GM18951 (cell line): Measurements from ENCODE around the gene PLA2G15.

Source experiments
- POLR2A ChIP-seq: IDR thresholded peaks from 4 replicates; pipeline ENCODE4 v1.6.1; 2011; ENCODE audit warnings: mild to moderate bottlenecking; ENCODE audit not compliant: insufficient read length, insufficient read depth; ENCODE audit errors: extremely low read depth
- in situ Hi-C: fragments of 300-500 bp; cut with MboI; formaldehyde crosslinking; loops from one replicate; pipeline ENCODE4 v1.12.0; 2022; ENCODE audit warnings: low sequenced_read_pairs, mixed read lengths, inconsistent platforms; ENCODE audit not compliant: unreplicated experiment

Gene PLA2G15

GRCh38 chr16:68251832-68252231 is 6.7 kb downstream of the PLA2G15 start:
- no peak for TF ChIP-seq POLR2A
- in situ Hi-C loops, result no loop called here

- no peak for TF ChIP-seq POLR2A
- in situ Hi-C loops, result no loop called here
Measured at GRCh38 chr16:68252383-68252782, 7.2 kb downstream of the PLA2G15 start.

GRCh38 chr16:68253721-68254120 is 8.5 kb downstream of the PLA2G15 start:
- in situ Hi-C loops, result no loop called here

GRCh38 chr16:68255712-68256111 is 10.5 kb downstream of the PLA2G15 start:
- in situ Hi-C loops, result no loop called here
- TF ChIP-seq POLR2A, result no peak

More at GRCh38 chr16:68253721-68254120, 8.5 kb downstream of the PLA2G15 start:
- TF ChIP-seq POLR2A, result no peak

GRCh38 chr16:68257251-68257905 is 12.2 kb downstream of the PLA2G15 start:
- in situ Hi-C loops, result no loop called here
- no peak for TF ChIP-seq POLR2A

GRCh38 chr16:68257906-68258800 is 13.0 kb downstream of the PLA2G15 start:
- in situ Hi-C loops, result no loop called here

GRCh38 chr16:68259007-68259825 is 14.0 kb downstream of the PLA2G15 start:
- no peak for TF ChIP-seq POLR2A
- in situ Hi-C loops, result no loop called here

More at GRCh38 chr16:68257906-68258800, 13.0 kb downstream of the PLA2G15 start:
- no peak for TF ChIP-seq POLR2A

- no peak for TF ChIP-seq POLR2A
- in situ Hi-C loops, result loop anchor here (5.0 kb wide), 1 partner anchor 69 kb away; no protein-coding TSS in a partner anchor
Measured at GRCh38 chr16:68263559-68264127, 18.5 kb downstream of the PLA2G15 start.

- in situ Hi-C loops, result loop anchor here (5.0 kb wide), 1 partner anchor 68 kb away; no protein-coding TSS in a partner anchor
- peak; percentile 86 for TF ChIP-seq POLR2A
Measured at GRCh38 chr16:68264128-68265077, 19.2 kb downstream of the PLA2G15 start, which contains the start of gene SLC7A6. Gene SLC7A6 (plus strand): TSS chr16:68264526. CDS start chr16:68274727, 10,201 bp downstream.

GRCh38 chr16:68265078-68265920 is 20.1 kb downstream of the PLA2G15 start:
- in situ Hi-C loops, result no loop called here
- TF ChIP-seq POLR2A, result peak; percentile 53
